C4-2B (cell line): Measurements from ENCODE around the gene ZNF423.

Experiments used
- ZFX ChIP-seq: fragments of 450-650 bp; IDR thresholded peaks from 2 replicates; pipeline ENCODE4 v1.6.1; 2017
- TF ChIP-seq, protein P1 (sequence below): fragments of 450-650 bp; conservative IDR thresholded peaks from 2 replicates; pipeline ENCODE4 v1.5.1; 2017; ENCODE audit warnings: mild to moderate bottlenecking

DNA sequence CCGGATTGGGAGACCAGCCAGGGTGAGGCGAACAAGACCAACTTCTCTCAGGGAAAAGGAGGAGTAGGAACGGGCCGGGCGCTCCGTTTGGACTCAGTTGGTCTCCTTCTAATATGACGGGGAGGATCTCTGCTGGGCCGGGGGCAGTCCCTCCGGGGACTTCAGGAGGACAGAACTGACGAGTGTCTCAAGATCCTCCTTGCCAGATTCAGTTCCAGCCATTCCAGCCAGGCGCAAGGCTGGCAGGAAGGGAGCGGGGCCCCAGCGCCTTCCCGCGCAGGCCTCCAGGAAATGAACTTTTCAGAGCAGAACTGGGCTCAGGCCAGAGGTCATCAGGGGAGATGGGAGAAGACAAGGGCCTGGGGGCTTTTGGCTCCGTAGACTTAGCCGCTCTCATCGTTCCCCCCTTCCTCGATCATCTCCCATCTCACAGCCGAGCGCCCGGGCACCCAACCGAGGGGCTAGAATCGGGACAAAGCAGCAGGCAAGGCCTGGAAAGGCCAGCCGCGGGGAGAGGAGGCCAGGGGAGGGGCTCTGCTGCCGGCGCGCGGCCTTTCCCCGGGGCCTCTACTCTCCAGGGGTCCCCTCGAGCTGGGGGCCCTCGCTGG lies 1.6 kb downstream of the ZNF423 start:
- TF ChIP-seq, protein P1, sequence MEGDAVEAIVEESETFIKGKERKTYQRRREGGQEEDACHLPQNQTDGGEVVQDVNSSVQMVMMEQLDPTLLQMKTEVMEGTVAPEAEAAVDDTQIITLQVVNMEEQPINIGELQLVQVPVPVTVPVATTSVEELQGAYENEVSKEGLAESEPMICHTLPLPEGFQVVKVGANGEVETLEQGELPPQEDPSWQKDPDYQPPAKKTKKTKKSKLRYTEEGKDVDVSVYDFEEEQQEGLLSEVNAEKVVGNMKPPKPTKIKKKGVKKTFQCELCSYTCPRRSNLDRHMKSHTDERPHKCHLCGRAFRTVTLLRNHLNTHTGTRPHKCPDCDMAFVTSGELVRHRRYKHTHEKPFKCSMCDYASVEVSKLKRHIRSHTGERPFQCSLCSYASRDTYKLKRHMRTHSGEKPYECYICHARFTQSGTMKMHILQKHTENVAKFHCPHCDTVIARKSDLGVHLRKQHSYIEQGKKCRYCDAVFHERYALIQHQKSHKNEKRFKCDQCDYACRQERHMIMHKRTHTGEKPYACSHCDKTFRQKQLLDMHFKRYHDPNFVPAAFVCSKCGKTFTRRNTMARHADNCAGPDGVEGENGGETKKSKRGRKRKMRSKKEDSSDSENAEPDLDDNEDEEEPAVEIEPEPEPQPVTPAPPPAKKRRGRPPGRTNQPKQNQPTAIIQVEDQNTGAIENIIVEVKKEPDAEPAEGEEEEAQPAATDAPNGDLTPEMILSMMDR = no peak
- TF ChIP-seq ZFX = no peak
